ENCODE measurements around the gene CLCA1. TPM values are rescaled to one million over a fixed set of nuclear protein-coding genes. Genes with fewer than 3 reads are reported as not detected.
A peak's percentile ranks its signal among the peaks of the same experiment; 100 is the strongest.

CLCA1 gene
- total RNA-seq, 1 donor from 2014 or later, result not detected

GRCh38 chr1:86505564-86505902 lies 36.8 kb downstream of the CLCA1 start:
- TF ChIP-seq CTCF (conservative IDR thresholded peaks at IDR 0.05; ENCODE audit: low read depth, low read length), result no peak
- H3K4me3 ChIP-seq (ENCODE audit: low read depth, low read length), result no peak overlapping the region
- DNase-seq (ENCODE audit: low read depth), result no peak

- H3K4me3 ChIP-seq (ENCODE audit: low read depth, low read length), result no peak overlapping the region
- peak; percentile 60 for TF ChIP-seq CTCF (conservative IDR thresholded peaks at IDR 0.05; ENCODE audit: low read depth, low read length)
- DNase-seq (ENCODE audit: low read depth), result no peak
These were observed 39.3 kb downstream of the CLCA1 start for GRCh38 chr1:86507935-86508582.

GRCh38 chr1:86508583-86508969 lies 39.8 kb downstream of the CLCA1 start:
- TF ChIP-seq CTCF (conservative IDR thresholded peaks at IDR 0.05; ENCODE audit: low read depth, low read length), result no peak
- no peak for DNase-seq (ENCODE audit: low read depth)

GRCh38 chr1:86515597-86515996 lies 46.9 kb downstream of the CLCA1 start:
- H3K4me3 ChIP-seq (ENCODE audit: low read depth, low read length), result no peak overlapping the region
- DNase-seq (ENCODE audit: low read depth), result no peak
- peak; percentile 86 for TF ChIP-seq CTCF (conservative IDR thresholded peaks at IDR 0.05; ENCODE audit: low read depth, low read length)

More at GRCh38 chr1:86508583-86508969, 39.8 kb downstream of the CLCA1 start:
- no peak overlapping the region for H3K4me3 ChIP-seq (ENCODE audit: low read depth, low read length)

- no peak overlapping the region for H3K4me3 ChIP-seq (ENCODE audit: low read depth, low read length)
- no peak for DNase-seq (ENCODE audit: low read depth)
- TF ChIP-seq CTCF (conservative IDR thresholded peaks at IDR 0.05; ENCODE audit: low read depth, low read length), result no peak
These were observed 47.6 kb downstream of the CLCA1 start for GRCh38 chr1:86516335-86516734.

GRCh38 chr1:86517336-86517735 lies 48.6 kb downstream of the CLCA1 start:
- DNase-seq (ENCODE audit: low read depth), result no peak
- no peak overlapping the region for H3K4me3 ChIP-seq (ENCODE audit: low read depth, low read length)
- TF ChIP-seq CTCF (conservative IDR thresholded peaks at IDR 0.05; ENCODE audit: low read depth, low read length), result no peak

- TF ChIP-seq CTCF (conservative IDR thresholded peaks at IDR 0.05; ENCODE audit: low read depth, low read length), result no peak
- H3K4me3 ChIP-seq (ENCODE audit: low read depth, low read length), result no peak overlapping the region
- DNase-seq (ENCODE audit: low read depth), result no peak
These were observed 52.2 kb downstream of the CLCA1 start for GRCh38 chr1:86520789-86521521.

Measured in epithelial cell of proximal tubule (primary cell).